A673 (cell line): ENCODE measurements around the gene CMTM8. TPM values are rescaled to one million over a fixed set of nuclear protein-coding genes. Genes with fewer than 3 reads are reported as not detected.
A peak's percentile ranks its signal among the peaks of the same experiment; 100 is the strongest.
"Not testable (repeated sequence)": the region's sequence is repeated elsewhere in the genome, so short reads cannot be mapped to it uniquely, and the experiment has no call there.

Source experiments
- BruUV-seq: library from RNA; stranded (reverse); fragments of 400-500 nt; replicated peaks from 2 replicates; lab custom pipeline; 2021; lab: Mats Ljungman, UMichigan
- CTCF ChIA-PET: fragments of 300-600 bp; sonication (Branson Sonifier 250); formaldehyde crosslinking; loops from one replicate; lab custom pipeline; 2022; ENCODE audit warnings: antibody characterized with exemption; lab: Charles Lee
- POLR2A ChIA-PET: fragments of 300-600 bp; sonication (Branson Sonifier 250); formaldehyde crosslinking; loops from one replicate; lab custom pipeline; 2022; ENCODE audit warnings: antibody characterized with exemption; ENCODE audit not compliant: low non-redundant PET; lab: Charles Lee
- DNase-seq: peaks from one replicate; pipeline ENCODE4 v3.0.0-alpha.2; 2015; ENCODE audit warnings: low spot score
- H3K27ac ChIP-seq: fragments of 200-600 bp; sonication (generic); 2 replicates; pipeline ENCODE4 v1.5.1; 2016; ENCODE audit warnings: mixed run types, low read depth, mild to moderate bottlenecking, mixed read lengths, antibody characterized with exemption, low read length; ENCODE audit not compliant: poor library complexity, severe bottlenecking
- H3K27me3 ChIP-seq: fragments of 200-600 bp; sonication (generic); replicated peaks from 2 replicates; pipeline ENCODE4 v1.6.1; 2017; ENCODE audit warnings: mixed run types, low read depth, mild to moderate bottlenecking, mixed read lengths, antibody characterized with exemption, low read length; ENCODE audit not compliant: insufficient read depth, poor library complexity
- H3K36me3 ChIP-seq: fragments of 200-600 bp; sonication (generic); 2 replicates; pipeline ENCODE4 v1.6.1; 2016; ENCODE audit warnings: mixed run types, mild to moderate bottlenecking, mixed read lengths, antibody characterized with exemption, low read length; ENCODE audit not compliant: insufficient read depth, poor library complexity, severe bottlenecking
- H3K4me1 ChIP-seq: fragments of 200-600 bp; sonication (generic); 2 replicates; pipeline ENCODE4 v1.6.1; 2017; ENCODE audit warnings: mixed run types, mild to moderate bottlenecking, mixed read lengths, antibody characterized with exemption, low read length; ENCODE audit not compliant: insufficient read depth, poor library complexity, severe bottlenecking
- H3K4me3 ChIP-seq: fragments of 200-600 bp; sonication (generic); 2 replicates; pipeline ENCODE4 v1.5.1; 2016; ENCODE audit warnings: low read depth, mixed run types, mild to moderate bottlenecking, mixed read lengths, low read length; ENCODE audit not compliant: poor library complexity, severe bottlenecking
- H3K9me3 ChIP-seq: fragments of 200-600 bp; sonication (generic); 2 replicates; pipeline ENCODE4 v1.6.1; 2016; ENCODE audit warnings: mixed run types, low read depth, mild to moderate bottlenecking, mixed read lengths, antibody characterized with exemption, low read length; ENCODE audit not compliant: poor library complexity, severe bottlenecking
- CTCF ChIP-seq: fragments of 300-800, 200-600 bp; sonication (generic); conservative IDR thresholded peaks from 2 replicates; pipeline ENCODE4 v1.5.1; 2017; ENCODE audit warnings: low read depth, mild to moderate bottlenecking, antibody characterized with exemption, low read length, moderate library complexity, mixed read lengths
- EZH2 ChIP-seq: fragments of 200-600 bp; sonication (generic); IDR thresholded peaks from 2 replicates; pipeline ENCODE4 v1.6.1; 2017; ENCODE audit warnings: borderline replicate concordance, low read depth, mild to moderate bottlenecking, mixed read lengths, antibody characterized with exemption, low read length; ENCODE audit not compliant: poor library complexity, severe bottlenecking
- intact Hi-C: fragments of 100-400 bp; cut with micrococcal nuclease; formaldehyde crosslinking; loops from one replicate; pipeline ENCODE4 v1.10.0; 2022; ENCODE audit not compliant: unreplicated experiment
- total RNA-seq: library from RNA; stranded (reverse); gene quantifications from 2 replicates; pipeline ENCODE4 v1.2.3, GENCODE V29; 2021

Gene CMTM8
- total RNA-seq, 1 experiment from 2014 or later: 2.1 TPM

GRCh38 chr3:32222950-32223349 is 15.5 kb upstream of the CMTM8 start:
- ChIA-PET POLR2A (no interaction called here), CTCF (no interaction called here)
- DNase-seq: no peak
- Histone ChIP-seq H3K9me3 (no peaks in the 10 kb centered on the region), H3K27ac (no peak overlapping the region), H3K36me3 (no peaks in the 10 kb centered on the region), H3K27me3 (no peaks in the 10 kb centered on the region), H3K4me3 (no peak overlapping the region), H3K4me1 (no peaks in the 10 kb centered on the region)
- TF ChIP-seq CTCF (no peak), EZH2 (no peak)
- intact Hi-C loops: no loop called here
- BruUV-seq: no TSS peak

- POLR2A ChIA-PET: no interaction called here
- Histone ChIP-seq H3K27ac (no peak overlapping the region), H3K4me3 (no peak overlapping the region), H3K27me3 (no peaks in the 10 kb centered on the region), H3K36me3 (no peaks in the 10 kb centered on the region), H3K9me3 (no peaks in the 10 kb centered on the region), H3K4me1 (no peaks in the 10 kb centered on the region)
- no TSS peak for BruUV-seq
- no peak for DNase-seq
- TF ChIP-seq CTCF (no peak), EZH2 (no peak)
- CTCF ChIA-PET: no interaction called here
- intact Hi-C loops: no loop called here
These were observed 14.4 kb upstream of the CMTM8 start for GRCh38 chr3:32224016-32224516.

- DNase-seq: peak; percentile 63
- POLR2A ChIA-PET: no interaction called here
- H3K27ac ChIP-seq: no peak overlapping the region
- H3K4me3 ChIP-seq: no peak overlapping the region
- no peaks in the 10 kb centered on the region for H3K27me3 ChIP-seq
- BruUV-seq: no TSS peak
- H3K4me1 ChIP-seq: no peaks in the 10 kb centered on the region
- TF ChIP-seq CTCF (no peak), EZH2 (no peak)
- intact Hi-C loops: no loop called here
- no peaks in the 10 kb centered on the region for H3K9me3 ChIP-seq
- no peaks in the 10 kb centered on the region for H3K36me3 ChIP-seq
- CTCF ChIA-PET: interaction anchor here (0.6 to 0.7 kb wide), 2 partner anchors 25 to 228 kb away, joined by 3 to 5 read pairs; no protein-coding TSS in a partner anchor
These were observed 11.5 kb upstream of the CMTM8 start for GRCh38 chr3:32226875-32227500.

- H3K4me3 ChIP-seq, POLR2A ChIA-PET, BruUV-seq, H3K36me3 ChIP-seq, H3K9me3 ChIP-seq, H3K4me1 ChIP-seq, DNase-seq, intact Hi-C loops, H3K27me3 ChIP-seq, H3K27ac ChIP-seq, CTCF ChIA-PET: not testable (repeated sequence)
These were observed 9.7 kb upstream of the CMTM8 start for GRCh38 chr3:32228743-32229142.
